Epithelial cell of proximal tubule (primary cell): Measurements from ENCODE around the gene CEP170. TPM values are rescaled to one million over a fixed set of nuclear protein-coding genes. Genes with fewer than 3 reads are reported as not detected.

Experiments
- DNase-seq: peaks from one replicate; pipeline ENCODE4 v3.0.0-alpha.2; 2011; ENCODE audit warnings: low read depth
- H3K4me3 ChIP-seq: 2 replicates; pipeline ENCODE4 v1.5.1; 2011; ENCODE audit warnings: low read depth, mild to moderate bottlenecking, low read length
- total RNA-seq: library from RNA; depleted of rRNA; stranded (reverse); fragments of >200 nt; gene quantifications from 2 replicates; pipeline ENCODE4 v1.2.3, GENCODE V29; 2015
- TF ChIP-seq, protein P1 (sequence below): conservative IDR thresholded peaks from 2 replicates; pipeline ENCODE4 v1.5.1; 2012; ENCODE audit warnings: low read depth, mild to moderate bottlenecking, low read length

CEP170 gene
- total RNA-seq, result 49.9 and 58.5 TPM in 2 replicates

DNA sequence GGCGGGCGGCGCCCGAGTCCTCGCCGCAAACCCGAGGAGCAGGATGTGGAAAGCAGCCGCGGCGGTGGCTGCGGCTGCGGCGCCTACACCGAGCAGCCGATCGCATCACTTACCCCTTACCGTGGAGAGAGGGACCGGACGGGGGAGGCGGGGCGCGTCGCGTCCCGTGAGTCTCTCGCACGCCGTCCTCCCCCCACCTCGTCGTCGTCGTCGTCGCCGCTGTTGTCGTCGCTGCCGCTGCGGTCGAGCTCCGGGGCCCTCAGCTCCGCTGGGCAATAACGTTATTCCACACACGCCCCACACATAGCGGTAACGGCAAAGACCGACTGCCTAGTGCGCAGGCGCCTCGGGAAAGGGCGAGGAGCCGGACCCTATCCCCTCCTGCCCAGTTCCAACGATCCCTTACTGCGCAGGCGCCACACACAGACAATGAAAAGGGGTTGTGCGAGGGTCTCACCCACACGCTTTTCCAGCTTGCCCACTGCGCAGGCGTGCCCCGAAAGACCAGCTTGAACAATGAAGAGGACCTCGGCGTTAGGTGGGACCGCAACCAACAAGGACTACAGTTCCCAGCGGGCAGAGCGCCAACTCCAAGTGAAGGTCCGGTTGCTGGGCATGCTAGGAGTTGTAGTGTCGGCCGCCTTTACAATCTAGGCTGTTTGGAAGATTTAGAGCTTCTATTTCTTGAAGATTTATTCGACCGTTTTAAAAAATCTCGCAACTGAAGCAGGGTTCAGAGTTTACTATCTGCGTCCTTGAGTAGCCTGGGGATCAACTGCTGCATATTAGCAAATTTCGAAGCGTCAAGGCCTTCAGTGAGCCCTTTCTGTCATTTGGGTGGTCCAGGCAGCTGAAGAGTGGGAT lies at the start of gene CEP170:
TSS of gene CEP170 (minus strand) at position 355 of the 864 bp plus-strand sequence. CDS start 30,001 bp downstream, outside the sequence.
- peak within 1 kb of the TSS; percentile 86 for H3K4me3 ChIP-seq
- TF ChIP-seq, protein P1, sequence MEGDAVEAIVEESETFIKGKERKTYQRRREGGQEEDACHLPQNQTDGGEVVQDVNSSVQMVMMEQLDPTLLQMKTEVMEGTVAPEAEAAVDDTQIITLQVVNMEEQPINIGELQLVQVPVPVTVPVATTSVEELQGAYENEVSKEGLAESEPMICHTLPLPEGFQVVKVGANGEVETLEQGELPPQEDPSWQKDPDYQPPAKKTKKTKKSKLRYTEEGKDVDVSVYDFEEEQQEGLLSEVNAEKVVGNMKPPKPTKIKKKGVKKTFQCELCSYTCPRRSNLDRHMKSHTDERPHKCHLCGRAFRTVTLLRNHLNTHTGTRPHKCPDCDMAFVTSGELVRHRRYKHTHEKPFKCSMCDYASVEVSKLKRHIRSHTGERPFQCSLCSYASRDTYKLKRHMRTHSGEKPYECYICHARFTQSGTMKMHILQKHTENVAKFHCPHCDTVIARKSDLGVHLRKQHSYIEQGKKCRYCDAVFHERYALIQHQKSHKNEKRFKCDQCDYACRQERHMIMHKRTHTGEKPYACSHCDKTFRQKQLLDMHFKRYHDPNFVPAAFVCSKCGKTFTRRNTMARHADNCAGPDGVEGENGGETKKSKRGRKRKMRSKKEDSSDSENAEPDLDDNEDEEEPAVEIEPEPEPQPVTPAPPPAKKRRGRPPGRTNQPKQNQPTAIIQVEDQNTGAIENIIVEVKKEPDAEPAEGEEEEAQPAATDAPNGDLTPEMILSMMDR, result no peak
- peak; percentile 71 for DNase-seq

DNA sequence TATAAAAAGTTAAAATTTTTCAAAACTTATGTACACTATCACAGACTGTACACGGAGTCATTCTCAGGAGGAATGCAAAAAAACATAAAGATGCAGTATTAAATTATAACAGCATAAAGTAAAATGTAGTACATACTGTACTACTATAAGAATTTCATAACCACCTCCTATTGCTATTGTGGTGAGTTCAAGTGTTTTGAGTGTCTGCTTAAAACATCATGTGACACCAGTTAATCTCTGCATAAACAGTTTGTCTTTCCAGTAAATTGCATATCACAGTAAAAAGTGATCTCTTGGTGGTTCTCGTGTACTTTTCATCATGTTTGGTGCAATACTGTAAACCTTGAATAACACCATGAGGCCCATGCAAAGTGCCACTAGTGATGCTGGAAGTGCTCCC lies 46.0 kb upstream of the CEP170 start:
- no peak overlapping the region for H3K4me3 ChIP-seq
- TF ChIP-seq, protein P1, result no peak
- DNase-seq, result no peak

DNA sequence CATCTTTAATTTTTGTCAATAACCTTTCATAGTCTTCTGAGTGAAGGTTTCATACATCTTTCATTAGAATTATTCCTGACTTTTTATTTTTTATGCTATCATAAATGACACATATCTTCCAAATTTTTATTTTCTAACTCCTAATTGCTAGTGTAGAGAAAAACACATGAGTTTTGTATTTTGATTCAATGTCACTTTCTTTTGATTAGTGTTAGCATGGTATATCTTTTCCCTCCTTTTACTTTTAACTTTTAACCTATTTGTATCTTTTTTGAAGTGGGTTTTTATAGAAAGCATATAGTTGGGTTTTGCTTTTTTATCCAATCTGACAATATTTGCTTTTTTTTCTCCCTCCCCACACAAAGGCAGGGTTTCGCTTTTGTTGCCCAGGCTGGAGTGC lies 44.0 kb upstream of the CEP170 start:
- no peak for DNase-seq
- TF ChIP-seq, protein P1, result no peak
- H3K4me3 ChIP-seq, result no peak overlapping the region

DNA sequence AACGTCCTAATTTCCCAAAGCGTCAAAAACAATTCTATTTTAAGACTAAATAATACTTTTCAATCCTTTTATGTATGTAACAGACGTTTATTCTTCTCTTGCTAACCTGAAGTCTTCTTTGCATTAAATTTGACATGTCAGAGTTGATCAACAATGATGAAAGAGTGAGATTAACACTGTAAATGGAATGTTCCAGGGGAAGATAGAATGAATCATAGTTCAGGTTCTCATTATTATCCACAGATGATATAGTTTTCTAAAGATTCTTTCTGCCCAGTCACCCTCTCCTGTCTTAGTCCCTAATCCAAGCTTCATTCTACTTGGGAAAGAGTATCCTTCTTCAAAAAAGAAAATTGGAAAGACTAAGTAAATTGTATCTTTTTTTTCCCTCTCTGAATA lies 39.6 kb upstream of the CEP170 start:
- H3K4me3 ChIP-seq, result no peak overlapping the region
- DNase-seq, result peak; percentile 32
- TF ChIP-seq, protein P1, result no peak

DNA sequence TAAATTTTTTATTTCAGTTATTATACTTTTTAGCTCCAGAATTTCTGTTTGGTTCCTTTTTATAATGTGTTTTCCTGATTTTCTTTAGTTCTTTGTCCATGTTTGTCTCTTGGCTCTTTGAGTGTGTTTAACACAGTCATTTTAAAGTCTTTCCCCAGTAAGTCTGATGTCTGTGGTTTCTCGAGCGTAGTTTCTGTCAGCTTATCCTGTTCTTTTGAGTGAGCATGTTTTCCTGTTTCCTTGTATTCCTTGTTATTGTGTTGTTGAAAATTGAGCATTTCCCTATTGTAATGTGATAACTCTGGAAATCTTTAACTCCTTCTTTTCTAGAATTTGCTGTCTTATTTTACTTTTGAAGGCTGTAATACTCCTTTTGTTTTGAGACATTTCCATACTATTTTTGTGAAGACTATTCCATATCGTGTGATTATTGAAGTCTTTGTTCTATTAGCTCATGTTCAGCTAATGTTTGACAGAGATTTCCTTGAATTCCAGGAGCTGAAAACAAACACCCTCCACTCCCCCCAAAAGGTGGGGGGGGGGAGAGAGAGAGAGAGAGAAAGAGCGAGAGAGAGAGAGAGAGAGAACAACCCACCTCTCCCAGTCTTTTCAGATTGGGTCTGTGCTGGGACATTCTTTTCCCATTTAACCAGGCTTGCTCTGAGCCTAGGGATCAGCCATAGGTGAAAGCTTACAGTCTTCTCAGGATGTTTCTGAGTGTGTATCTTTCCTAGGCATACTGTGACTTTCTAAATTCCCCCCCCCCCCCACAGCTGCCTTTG lies 39.1 kb upstream of the CEP170 start:
- DNase-seq, result peak; percentile 46

DNA sequence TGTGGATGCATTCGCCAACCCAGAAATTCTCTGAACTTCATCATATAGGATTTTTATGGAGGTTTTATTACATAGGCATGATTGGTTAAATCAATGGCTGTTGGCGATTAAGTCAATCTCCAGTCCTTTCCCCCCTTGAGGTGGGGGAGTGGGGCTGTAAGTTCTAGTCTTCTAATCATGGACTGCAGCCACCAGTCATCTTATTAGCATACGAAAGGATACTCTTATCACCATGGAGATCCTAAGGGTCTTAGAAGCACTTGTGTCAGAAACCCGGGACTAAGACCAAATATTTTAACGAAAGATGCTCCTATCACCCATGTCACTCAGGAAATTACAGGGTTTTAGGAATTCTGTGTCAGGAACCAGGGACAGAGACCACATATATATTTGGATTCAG lies 37.0 kb upstream of the CEP170 start:
- H3K4me3 ChIP-seq, result no peak overlapping the region
- TF ChIP-seq, protein P1, result no peak
- DNase-seq, result no peak

More for the DNA sequence above, 39.1 kb upstream of the CEP170 start:
- TF ChIP-seq, protein P1, result no peak
- H3K4me3 ChIP-seq, result no peak overlapping the region
